K562 (cell line): ENCODE results near the gene GTPBP2. TPM values are rescaled to one million over a fixed set of nuclear protein-coding genes. Genes with fewer than 3 reads are reported as not detected.

ENCODE experiments used
- ATAC-seq: fragments of 200-7000 bp; cut with Tn5 transposase; 3 replicates; pipeline ENCODE4 v1.9.1; 2020; ENCODE audit warnings: moderate library complexity
- BruUV-seq: library from RNA; stranded (reverse); fragments of 400-500 nt; replicated peaks from 2 replicates; lab custom pipeline; 2021; lab: Mats Ljungman, UMichigan
- CTCF ChIA-PET: fragments of 300-600 bp; formaldehyde crosslinking; extraction: SDS; loops from one replicate; lab custom pipeline; 2021; ENCODE audit warnings: low intra/inter-chr PET ratio; lab: Yijun Ruan, JAX
- POLR2A ChIA-PET: fragments of 300-600, 350-650 bp; sonication (Branson Sonifier 250); formaldehyde crosslinking; extraction: SDS; loops from one replicate; lab custom pipeline; 2021; ENCODE audit warnings: antibody characterized with exemption, inconsistent platforms; lab: Yijun Ruan, JAX
- DNase-seq, 4 experiments: peaks; one replicate each; pipeline versions ENCODE4 v3.0.0 to v3.0.0-alpha.2; 2011 to 2018; ENCODE audit warnings: low spot score in 3 of 4, mixed read lengths in 3 of 4; ENCODE audit errors: extremely low read depth in 1 of 4
- FAIRE-seq: peaks from 2 replicates; lab custom pipeline; 2011; peaks lifted over from hg19 to GRCh38; lab: Jason Lieb, UNC
- H2AFZ ChIP-seq: 2 replicates; pipeline ENCODE4 v1.6.0; 2011; ENCODE audit warnings: low read depth, low read length, control low read depth, inconsistent platforms
- H3K27ac ChIP-seq: fragments of 200-600 bp; 3 replicates; pipeline ENCODE4 v1.8.0; 2011; ENCODE audit warnings: low read depth, mild to moderate bottlenecking, control low read depth, inconsistent platforms, low read length, moderate library complexity, mixed read lengths; ENCODE audit errors: extremely low read depth
- H3K27me3 ChIP-seq, 2 experiments: fragments of 300-600 bp in 1 of 2; 2 replicates in 1 of 2; 3 replicates in 1 of 2; pipeline versions ENCODE4 v1.6.0 to v1.8.0; 2011; ENCODE audit warnings: inconsistent platforms in 2 of 2, low read length in 2 of 2, mild to moderate bottlenecking in 1 of 2, mixed read lengths in 1 of 2, moderate library complexity in 1 of 2; ENCODE audit not compliant: control insufficient read depth in 2 of 2, insufficient read depth in 2 of 2
- H3K36me3 ChIP-seq: fragments of 300-600 bp; 3 replicates; pipeline ENCODE4 v1.8.0; 2011; ENCODE audit warnings: mild to moderate bottlenecking, low read length, inconsistent platforms; ENCODE audit not compliant: control insufficient read depth, insufficient read depth
- H3K4me1 ChIP-seq, 2 experiments: fragments of 200-600 bp in 1 of 2; replicated peaks in 1 of 2; 2 replicates in 1 of 2; 3 replicates in 1 of 2; pipeline versions ENCODE4 v1.5.1 to v1.8.0; 2011; ENCODE audit warnings: inconsistent platforms in 2 of 2, low read length in 2 of 2, mild to moderate bottlenecking in 1 of 2, mixed read lengths in 1 of 2, moderate library complexity in 1 of 2; ENCODE audit not compliant: control insufficient read depth in 2 of 2, insufficient read depth in 2 of 2
- H3K4me2 ChIP-seq: 2 replicates; pipeline ENCODE4 v1.6.1; 2011; ENCODE audit warnings: low read length, control low read depth, inconsistent platforms, mixed read lengths; ENCODE audit not compliant: insufficient read depth
- H3K4me3 ChIP-seq: fragments of 200-600 bp; sonication (generic), shearing (Covaris generic); 2 replicates; pipeline ENCODE4 v1.5.1; 2016; ENCODE audit warnings: control low read depth, inconsistent platforms
- H3K79me2 ChIP-seq: fragments of 200-600 bp; 3 replicates; pipeline ENCODE4 v1.8.0; 2011; ENCODE audit warnings: low read length, inconsistent platforms; ENCODE audit not compliant: control insufficient read depth, insufficient read depth
- H3K9ac ChIP-seq, 2 experiments: 2 replicates each; pipeline versions ENCODE4 v1.6.0 to v1.6.1; 2011; ENCODE audit warnings: low read depth in 2 of 2, low read length in 2 of 2, control low read depth in 1 of 2, inconsistent platforms in 1 of 2, mild to moderate bottlenecking in 1 of 2, mixed read lengths in 1 of 2; ENCODE audit not compliant: insufficient read depth in 1 of 2
- H3K9me1 ChIP-seq: one replicate; pipeline ENCODE4 v1.6.0; 2011; ENCODE audit warnings: inconsistent platforms, mild to moderate bottlenecking, low read length, moderate library complexity; ENCODE audit not compliant: control insufficient read depth, insufficient read depth
- H3K9me3 ChIP-seq: replicated peaks from 2 replicates; pipeline ENCODE4 v1.5.1; 2011; ENCODE audit warnings: low read depth, low read length, inconsistent platforms; ENCODE audit not compliant: control insufficient read depth, insufficient read depth
- H4K20me1 ChIP-seq: replicated peaks from 2 replicates; pipeline ENCODE4 v1.6.1; 2011; ENCODE audit warnings: low read length, inconsistent platforms, mixed read lengths; ENCODE audit not compliant: control insufficient read depth, insufficient read depth
- BRD9 ChIP-seq: fragments of 450-650 bp; IDR thresholded peaks from 2 replicates; pipeline ENCODE4 v1.6.1; 2018; ENCODE audit warnings: low read depth; ENCODE audit not compliant: partially characterized antibody
- CREM ChIP-seq: IDR thresholded peaks from 2 replicates; pipeline ENCODE4 v1.6.1; 2014; ENCODE audit warnings: antibody characterized with exemption, low read depth
- MEF2A ChIP-seq: IDR thresholded peaks from 2 replicates; pipeline ENCODE4 v1.6.1; 2011; ENCODE audit warnings: low read depth, mild to moderate bottlenecking, low read length, moderate library complexity; ENCODE audit not compliant: control insufficient read depth
- NONO ChIP-seq, 2 experiments: fragments of 200-400 bp in 1 of 2; fragments of 450-650 bp in 1 of 2; formaldehyde crosslinking in 1 of 2; IDR thresholded peaks; 2 replicates each; pipeline ENCODE4 v1.6.1; 2017; ENCODE audit warnings: low read depth in 2 of 2, mild to moderate bottlenecking in 2 of 2, moderate library complexity in 2 of 2, low read length in 1 of 2
- PCBP2 ChIP-seq: fragments of 200-400 bp; formaldehyde crosslinking; IDR thresholded peaks from 2 replicates; pipeline ENCODE4 v1.6.1; 2018; ENCODE audit warnings: low read length, low read depth, mild to moderate bottlenecking, moderate library complexity; ENCODE audit not compliant: poor library complexity, severe bottlenecking
- RAD51 ChIP-seq: fragments of 450-650 bp; IDR thresholded peaks from 2 replicates; pipeline ENCODE4 v1.7.1; 2016; ENCODE audit warnings: low read depth, mild to moderate bottlenecking, borderline replicate concordance
- RBM17 ChIP-seq: fragments of 200-400 bp; formaldehyde crosslinking; IDR thresholded peaks from 2 replicates; pipeline ENCODE4 v1.6.1; 2017; ENCODE audit warnings: low read depth, mild to moderate bottlenecking, low read length, borderline replicate concordance
- SIN3B ChIP-seq: fragments of 450-650 bp; IDR thresholded peaks from 2 replicates; pipeline ENCODE4 v1.6.1; 2017; ENCODE audit warnings: low read depth, mild to moderate bottlenecking, moderate library complexity
- TFAP4 ChIP-seq: sonication (generic); formaldehyde crosslinking; IDR thresholded peaks from 2 replicates; pipeline ENCODE4 v1.8.0; 2022; ENCODE audit warnings: missing genetic modification reagents, mild to moderate bottlenecking, moderate library complexity, borderline replicate concordance
- WGBS: fragments of 100-300 bp; shearing (Covaris generic); methylation state at CpG from one replicate; pipeline ENCODE4 v1.1.6; 2016; ENCODE audit warnings: low coverage, mixed read lengths; ENCODE audit not compliant: insufficient coverage; ENCODE audit errors: missing lambda C conversion rate; 5-methylcytosine and 5-hydroxymethylcytosine counted together
- in situ Hi-C: fragments of 300-500 bp; cut with MboI; formaldehyde crosslinking; loops from 4 replicates; pipeline ENCODE4 v1.15.0; 2018; ENCODE audit warnings: inconsistent platforms, mixed read lengths
- intact Hi-C: fragments of 100-400 bp; cut with micrococcal nuclease; formaldehyde crosslinking; loops from 2 replicates; pipeline ENCODE4 v1.14.2; 2022
- polyA plus RNA-seq, 8 experiments: library from polyadenylated mRNA; depleted of rRNA in 4 of 8; stranded (reverse) in 5 of 8; unstranded in 3 of 8; fragments of >200 nt; fragmentation: Nextera tagmentation in 2 of 8; fragmentation: Illumina TruSeq in 1 of 8; extraction: Ambion mirVana in 2 of 8; extraction: Trizol in 1 of 8; gene quantifications; 2 replicates each; pipeline versions ENCODE4 v1.2.1 to v1.2.3, GENCODE V29; 2011 to 2014; ENCODE audit warnings: inconsistent platforms in 1 of 8, missing spikeins in 1 of 8
- total RNA-seq, 7 experiments: library from RNA; depleted of rRNA in 6 of 7; stranded (reverse); fragments of >200 nt in 6 of 7; fragmentation: Illumina TruSeq in 2 of 7; extraction: Trizol in 2 of 7; gene quantifications; 2 replicates each; pipeline versions ENCODE4 v1.2.1 to v1.2.3, GENCODE V29; 2011 to 2021; ENCODE audit warnings: low replicate concordance in 1 of 7
- TF ChIP-seq, protein P1 (sequence below): fragments of 450-650 bp; IDR thresholded peaks from 2 replicates; pipeline ENCODE4 v1.6.1; 2017; ENCODE audit warnings: antibody characterized with exemption

GTPBP2 gene
- total and polyA plus RNA-seq, 9 of the 15 experiments (the other 6 are each of a cell fraction or from before 2014, with no cell fraction given) = 48.4 to 196 (median 111) TPM

DNA sequence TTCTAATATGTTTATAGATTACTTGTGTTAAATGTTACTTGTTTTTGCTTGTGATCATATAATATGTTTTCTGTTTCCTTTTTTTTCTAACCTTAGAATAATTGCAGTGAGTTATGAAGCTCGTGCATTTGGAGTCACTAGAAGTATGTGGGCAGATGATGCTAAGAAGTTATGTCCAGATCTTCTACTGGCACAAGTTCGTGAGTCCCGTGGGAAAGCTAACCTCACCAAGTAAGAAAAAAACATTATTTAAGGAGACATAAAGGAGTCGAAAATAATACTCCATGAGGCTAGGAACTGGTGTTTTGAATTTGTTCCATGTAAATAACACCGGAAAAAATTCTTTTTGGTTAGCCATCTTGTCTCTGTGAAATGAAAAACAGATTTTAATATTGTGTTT, 46.2 kb downstream of the GTPBP2 start:
- FAIRE-seq = no peak
- no peak overlapping the region for H3K4me2 ChIP-seq
- no peak for DNase-seq
- no peaks in the 10 kb centered on the region for H4K20me1 ChIP-seq
- ChIA-PET POLR2A (interaction anchor here (0.9 to 1.6 kb wide), 2 partner anchors 13 to 15 kb away, joined by 4 to 6 read pairs; no protein-coding TSS in a partner anchor), CTCF (no interaction called here)
- no peaks in the 10 kb centered on the region for H3K9me3 ChIP-seq
- H3K79me2 ChIP-seq = peaks cover 22% of the 10 kb centered on the region
- no peaks in the 10 kb centered on the region for H3K27me3 ChIP-seq
- 77% methylated on average over 5 of the region's 5 CpGs for WGBS
- no TSS peak for BruUV-seq
- ATAC-seq = no peak
- no peak for TF ChIP-seq PCBP2
- TF ChIP-seq TFAP4 (CRISPR knock-in tag) = no peak
- TF ChIP-seq NONO (IDR thresholded peaks at IDR 0.05; ENCODE audit: low read depth in 2 of 2, low read length in 1 of 2) = no peak
- no peak for TF ChIP-seq SIN3B
- TF ChIP-seq RAD51 = no peak
- TF ChIP-seq RBM17 = no peak
- TF ChIP-seq BRD9 = no peak
- no peak for TF ChIP-seq CREM
- TF ChIP-seq, protein P1, sequence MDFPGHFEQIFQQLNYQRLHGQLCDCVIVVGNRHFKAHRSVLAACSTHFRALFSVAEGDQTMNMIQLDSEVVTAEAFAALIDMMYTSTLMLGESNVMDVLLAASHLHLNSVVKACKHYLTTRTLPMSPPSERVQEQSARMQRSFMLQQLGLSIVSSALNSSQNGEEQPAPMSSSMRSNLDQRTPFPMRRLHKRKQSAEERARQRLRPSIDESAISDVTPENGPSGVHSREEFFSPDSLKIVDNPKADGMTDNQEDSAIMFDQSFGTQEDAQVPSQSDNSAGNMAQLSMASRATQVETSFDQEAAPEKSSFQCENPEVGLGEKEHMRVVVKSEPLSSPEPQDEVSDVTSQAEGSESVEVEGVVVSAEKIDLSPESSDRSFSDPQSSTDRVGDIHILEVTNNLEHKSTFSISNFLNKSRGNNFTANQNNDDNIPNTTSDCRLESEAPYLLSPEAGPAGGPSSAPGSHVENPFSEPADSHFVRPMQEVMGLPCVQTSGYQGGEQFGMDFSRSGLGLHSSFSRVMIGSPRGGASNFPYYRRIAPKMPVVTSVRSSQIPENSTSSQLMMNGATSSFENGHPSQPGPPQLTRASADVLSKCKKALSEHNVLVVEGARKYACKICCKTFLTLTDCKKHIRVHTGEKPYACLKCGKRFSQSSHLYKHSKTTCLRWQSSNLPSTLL = no peak
- no peak for TF ChIP-seq MEF2A
- TF ChIP-seq, all 486 proteins: peak for 0
- H3K27ac ChIP-seq = no peak overlapping the region
- H3K4me3 ChIP-seq = no peak overlapping the region
- intact Hi-C loops = no loop called here
- in situ Hi-C loops = no loop called here
- no peak overlapping the region for H2AFZ ChIP-seq
- peaks cover 0 to 4% of the 10 kb centered on the region in 2 experiments; a peak in 3 of 5 replicates for H3K4me1 ChIP-seq
- no peaks in the 10 kb centered on the region for H3K9me1 ChIP-seq
- peaks cover 71% of the 10 kb centered on the region for H3K36me3 ChIP-seq
- H3K9ac ChIP-seq = no peak overlapping the region
